ENCODE data around the gene UGT1A6.
"Not testable (repeated sequence)": the region's sequence is repeated elsewhere in the genome, so short reads cannot be mapped to it uniquely, and the experiment has no call there.

DNA sequence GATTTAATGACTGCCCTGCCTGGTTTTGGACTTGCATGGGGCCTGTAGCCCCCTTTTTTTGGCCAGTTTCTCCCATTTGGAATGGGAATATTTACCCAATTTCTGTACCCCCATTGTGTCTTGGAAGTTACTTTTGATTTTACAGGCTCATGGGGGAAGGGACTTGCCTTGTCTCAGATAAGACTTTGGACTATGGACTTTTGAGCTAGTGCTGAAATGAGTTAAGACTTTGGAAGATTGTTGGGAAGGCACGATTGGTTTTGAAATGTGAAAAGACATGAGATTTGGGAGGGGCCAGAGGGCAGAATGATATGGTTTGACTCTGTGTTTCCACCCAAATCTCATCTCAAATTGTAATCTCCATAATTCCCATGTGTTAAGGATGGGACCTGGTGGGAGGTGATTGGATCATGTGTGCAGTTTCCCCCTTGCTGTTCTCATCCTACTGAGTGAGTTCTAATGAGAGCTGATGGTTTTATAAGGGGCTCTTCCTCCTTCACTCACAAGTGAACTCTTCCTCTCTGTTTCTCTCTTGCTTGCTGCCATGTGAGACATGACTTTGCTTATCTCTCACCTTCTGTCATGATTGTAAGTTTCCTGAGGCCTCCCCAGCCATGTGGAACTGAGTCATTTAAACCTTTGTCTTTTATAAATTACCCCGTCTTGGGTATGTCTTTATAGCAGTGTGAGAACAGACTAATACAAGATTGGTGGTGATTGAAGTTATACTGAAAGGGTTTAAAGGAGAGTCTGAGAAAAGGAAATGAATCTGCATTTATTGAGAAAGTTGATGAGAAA is 58.7 kb downstream of the UGT1A6 start:
- not testable (repeated sequence) for TF ChIP-seq ZNF777 (CRISPR knock-in tag; IDR thresholded peaks at IDR 0.05); POLR2A (IDR thresholded peaks at IDR 0.05; ENCODE audit: insufficient read depth in 1 of 2, low read depth in 2 of 2, low read length in 2 of 2); EZH2 (conservative IDR thresholded peaks at IDR 0.05; ENCODE audit: low read depth, low read length); ZNF124 (CRISPR knock-in tag; IDR thresholded peaks at IDR 0.05); SRY (CRISPR knock-in tag; IDR thresholded peaks at IDR 0.05); CHCHD3 (CRISPR knock-in tag; IDR thresholded peaks at IDR 0.05); U2AF1 (optimal IDR thresholded peaks at IDR 0.05; ENCODE audit: low read depth, low read length)

All from HepG2 (cell line).